GM21381 (cell line): Measurements from ENCODE around the gene NQO2.
A peak's percentile ranks its signal among the peaks of the same experiment; 100 is the strongest.

ENCODE experiments used
- ATAC-seq: cut with Tn5 transposase; IDR thresholded peaks from one replicate; pipeline ENCODE4 v1.9.1; 2021; ENCODE audit warnings: mild to moderate bottlenecking, moderate library complexity; ENCODE audit not compliant: unreplicated experiment

NQO2 gene, protein sequence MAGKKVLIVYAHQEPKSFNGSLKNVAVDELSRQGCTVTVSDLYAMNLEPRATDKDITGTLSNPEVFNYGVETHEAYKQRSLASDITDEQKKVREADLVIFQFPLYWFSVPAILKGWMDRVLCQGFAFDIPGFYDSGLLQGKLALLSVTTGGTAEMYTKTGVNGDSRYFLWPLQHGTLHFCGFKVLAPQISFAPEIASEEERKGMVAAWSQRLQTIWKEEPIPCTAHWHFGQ

DNA sequence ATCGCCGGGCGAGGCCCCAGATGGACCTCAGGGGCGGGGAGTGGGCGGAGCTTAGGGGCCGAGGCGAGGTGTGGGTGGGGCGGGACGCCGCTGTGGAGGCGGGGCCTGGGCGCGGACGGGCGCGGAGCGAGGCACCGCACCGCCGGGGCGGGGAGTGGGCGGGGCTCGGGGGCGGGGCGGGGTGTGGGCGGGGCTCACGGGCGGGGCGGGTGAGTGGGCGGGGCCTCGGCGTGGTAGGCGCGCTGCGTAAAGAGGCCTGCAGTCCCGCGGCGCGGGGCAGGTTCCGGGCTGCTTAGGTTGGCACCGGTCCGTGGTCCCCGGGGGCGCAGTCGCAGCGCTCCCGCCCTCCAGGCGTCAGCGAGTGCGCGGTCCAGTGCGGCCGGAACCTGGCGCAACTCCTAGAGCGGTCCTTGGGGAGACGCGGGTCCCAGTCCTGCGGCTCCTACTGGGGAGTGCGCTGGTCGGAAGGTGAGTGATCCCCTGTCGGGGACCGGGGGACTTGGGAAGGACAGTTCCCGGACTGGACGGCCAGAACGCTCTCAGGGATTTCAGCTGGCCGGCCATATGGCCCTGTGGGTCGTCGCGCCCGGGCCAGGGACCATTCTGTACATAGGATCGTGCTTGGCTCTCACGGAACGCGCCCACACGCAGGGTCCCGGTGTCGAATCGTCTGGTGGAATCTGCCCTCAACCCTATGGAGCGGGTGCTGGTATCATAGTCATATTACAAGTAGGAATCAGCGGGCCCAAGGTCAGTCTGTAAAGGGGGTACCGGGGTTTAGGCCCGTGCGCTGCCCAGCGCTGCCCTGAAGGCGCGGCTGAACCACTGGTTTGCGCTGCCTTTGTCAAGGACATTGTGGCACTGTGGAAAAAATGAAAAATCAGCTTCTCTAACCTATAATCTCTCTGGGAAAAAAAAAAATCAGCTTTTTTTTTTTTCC lies at the start of gene NQO2:
TSS of gene NQO2 (plus strand) at position 277 of the 940 bp plus-strand sequence. CDS start 6,659 bp downstream, outside the sequence.
- peak; percentile 72 for ATAC-seq

DNA sequence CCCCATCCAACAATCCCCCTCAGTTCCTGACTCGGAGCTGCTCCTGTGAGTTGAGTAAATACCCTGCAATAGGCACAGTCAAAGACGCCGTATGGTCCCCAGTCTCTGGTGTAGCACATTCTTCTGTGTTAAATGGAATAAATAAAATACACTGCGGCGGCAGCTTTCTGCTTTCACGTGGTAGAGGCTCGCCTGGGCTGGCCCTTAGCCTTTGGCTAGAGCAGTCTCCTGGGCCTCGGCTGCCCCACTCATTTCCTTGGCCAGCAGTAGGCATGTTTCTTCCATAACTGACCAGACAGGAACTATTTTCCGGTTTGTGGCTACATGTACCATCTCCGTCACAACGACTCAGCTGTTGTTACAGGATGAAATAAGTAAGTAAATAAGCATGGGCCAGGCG lies 49.0 kb upstream of the NQO2 start:
- ATAC-seq: no peak

DNA sequence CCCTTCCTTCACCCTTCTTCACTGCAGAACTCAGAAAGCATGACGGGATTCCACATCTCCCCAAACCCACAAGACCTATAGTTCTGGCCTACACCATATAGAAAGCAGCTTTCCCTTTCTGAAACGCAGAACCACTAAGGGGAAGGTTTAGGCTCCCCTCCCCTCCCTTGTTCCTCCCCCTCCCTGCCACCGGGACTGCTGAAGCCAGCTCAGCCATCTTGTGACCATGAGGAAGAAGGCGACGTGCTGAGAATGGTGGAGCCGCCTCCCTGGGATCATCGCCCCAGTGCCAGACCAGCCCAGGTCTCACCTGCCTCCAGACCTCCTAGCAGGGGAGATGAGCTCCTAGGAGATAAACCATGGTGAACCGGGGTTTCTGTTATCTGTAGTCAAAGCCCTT lies 48.0 kb upstream of the NQO2 start:
- no peak for ATAC-seq

DNA sequence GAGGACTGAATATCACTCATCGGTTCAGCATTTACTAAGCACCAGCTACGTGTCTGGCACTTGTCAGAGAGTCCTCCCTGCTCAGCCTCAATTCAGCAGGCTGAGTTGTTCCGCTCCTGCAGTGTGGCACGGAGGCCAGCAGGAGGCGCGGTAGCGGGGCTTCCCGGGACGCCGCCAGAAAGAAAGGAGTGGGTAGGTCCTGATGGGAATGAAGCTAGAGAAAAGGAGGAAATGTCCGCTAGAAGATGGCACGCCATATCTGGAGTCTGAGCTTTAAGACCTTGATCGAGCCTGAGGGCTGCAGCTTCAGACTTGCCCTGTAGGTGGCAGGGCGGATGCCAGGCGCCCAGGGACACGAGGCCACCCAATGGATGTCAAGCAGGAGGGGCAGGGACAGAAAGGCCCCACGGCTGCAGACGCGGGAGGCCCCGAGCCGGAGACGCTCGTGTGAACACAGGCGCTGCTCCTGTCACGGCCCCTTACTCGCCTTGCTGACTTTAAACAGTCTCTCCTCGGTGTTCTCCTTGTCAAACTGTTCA lies 47.1 kb upstream of the NQO2 start:
- ATAC-seq: peak; percentile 62

DNA sequence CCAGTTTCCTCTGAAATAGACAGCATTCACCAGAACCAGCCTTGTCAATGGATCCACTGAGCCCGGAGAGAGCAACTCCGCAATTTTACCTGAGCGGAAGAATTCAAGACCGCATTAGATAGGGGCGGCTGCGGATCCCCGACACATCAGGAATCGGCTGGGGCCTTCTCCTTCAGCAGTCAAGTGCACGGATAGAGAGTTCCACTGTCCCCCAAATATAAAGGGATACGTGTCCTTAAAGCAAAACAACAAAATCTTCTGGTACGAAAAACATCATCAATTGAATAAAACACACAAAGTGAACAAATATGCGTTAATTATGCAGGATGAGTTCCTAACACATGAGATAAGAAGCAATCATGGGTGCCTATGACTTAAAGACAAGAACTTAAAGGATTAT lies 46.6 kb upstream of the NQO2 start:
- ATAC-seq: no peak

DNA sequence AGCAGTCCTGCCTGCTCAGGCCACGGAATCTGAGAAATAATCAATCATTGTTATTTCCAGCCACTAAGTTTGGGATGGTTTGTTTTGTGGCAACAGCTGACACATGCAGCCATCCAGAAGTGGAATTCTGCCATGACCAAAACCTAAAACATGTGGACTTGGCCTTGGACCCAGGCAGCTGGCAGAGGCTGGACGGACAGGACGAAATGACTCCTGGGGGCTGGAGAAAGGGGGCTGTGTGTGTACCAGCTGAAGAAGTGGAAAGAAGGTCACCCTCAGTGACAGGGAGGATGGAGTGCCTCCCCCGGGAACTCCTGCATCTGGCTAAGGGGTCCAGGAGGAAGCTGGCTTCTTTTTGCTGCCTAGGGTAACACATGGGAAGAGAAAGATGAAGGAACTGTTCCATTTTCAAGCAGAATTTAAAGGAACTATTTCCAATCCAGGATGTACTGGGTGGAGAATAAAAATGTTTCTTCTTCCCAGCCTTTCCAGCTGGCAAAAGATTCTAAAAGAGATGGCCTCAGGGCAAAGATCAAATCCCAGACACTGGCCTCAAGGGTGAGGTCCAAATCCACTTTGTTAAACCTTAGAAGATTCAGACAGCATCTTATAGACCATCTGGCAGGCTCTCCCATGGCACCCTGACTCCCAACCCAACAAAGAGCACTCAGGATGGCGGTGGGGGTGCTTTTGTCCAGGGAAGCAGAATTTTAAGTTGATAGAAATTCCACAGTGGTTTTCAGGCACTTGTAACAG lies 42.6 kb upstream of the NQO2 start:
- ATAC-seq: no peak

DNA sequence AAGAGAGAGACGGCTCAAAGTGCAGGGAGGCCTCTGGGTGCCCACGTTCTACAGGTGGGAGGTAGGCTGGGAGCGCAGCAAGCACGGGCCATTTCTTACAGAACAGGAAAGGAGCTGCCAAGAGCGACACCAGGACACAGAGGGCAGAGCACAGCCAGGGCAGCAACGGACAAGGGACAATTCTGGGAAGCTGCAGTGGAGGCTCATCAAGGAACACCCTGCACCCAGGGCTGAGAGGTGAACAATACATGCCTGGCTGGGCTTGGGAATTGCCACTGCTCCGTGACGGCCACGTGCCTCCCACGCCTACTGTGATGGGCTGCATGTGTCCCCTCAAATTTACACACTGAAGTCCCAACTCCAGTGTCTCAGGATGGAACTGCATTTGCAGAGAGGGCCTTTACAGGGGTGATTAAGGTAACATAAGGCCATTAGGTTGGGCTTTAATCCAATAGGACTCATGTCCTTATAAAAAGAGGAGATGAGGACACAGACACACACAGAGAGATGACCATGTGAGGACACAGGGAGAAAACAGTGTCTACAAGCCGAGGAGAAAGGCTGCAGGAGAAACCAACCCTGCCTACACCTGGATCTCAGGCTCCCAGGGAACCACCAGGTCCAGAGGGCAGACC lies 41.9 kb upstream of the NQO2 start:
- ATAC-seq: no peak

DNA sequence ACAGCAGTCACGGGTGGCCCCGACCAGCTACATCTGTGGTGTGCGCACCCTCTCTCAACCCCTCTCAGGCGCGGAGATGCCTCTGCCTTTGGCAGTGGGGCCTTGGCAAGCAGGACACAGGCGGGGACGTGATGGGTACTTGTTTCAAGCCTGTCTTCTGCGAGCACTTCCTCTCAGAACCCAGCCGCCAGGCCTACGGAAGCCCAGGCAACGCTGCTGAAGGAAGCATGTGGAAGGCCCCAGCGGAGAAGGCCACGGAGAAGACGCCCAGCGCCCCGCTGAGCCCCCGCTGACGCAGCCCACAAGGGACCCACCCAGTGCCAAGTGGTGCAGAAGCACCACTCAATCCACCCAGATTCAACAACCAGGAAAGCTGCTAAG lies 41.4 kb upstream of the NQO2 start:
- ATAC-seq: no peak

DNA sequence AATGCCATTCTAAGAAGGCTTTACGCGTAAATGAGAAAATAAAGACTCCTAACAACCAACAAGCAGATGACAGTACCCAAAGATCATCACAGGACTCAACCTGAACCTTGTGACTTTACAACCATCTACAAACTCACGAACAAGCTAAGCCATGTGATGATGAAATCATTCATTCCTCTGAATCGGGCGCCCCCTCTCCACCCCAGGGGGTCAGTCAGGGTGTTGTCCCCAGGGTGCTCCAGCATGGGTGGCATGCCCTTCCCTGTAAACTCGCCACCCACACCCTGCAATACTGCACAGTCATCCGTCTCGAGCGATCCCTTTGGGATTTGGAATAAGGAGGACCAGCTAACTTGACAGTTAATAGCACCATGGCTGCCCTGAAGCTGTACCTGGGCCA lies 40.9 kb upstream of the NQO2 start:
- ATAC-seq: no peak

DNA sequence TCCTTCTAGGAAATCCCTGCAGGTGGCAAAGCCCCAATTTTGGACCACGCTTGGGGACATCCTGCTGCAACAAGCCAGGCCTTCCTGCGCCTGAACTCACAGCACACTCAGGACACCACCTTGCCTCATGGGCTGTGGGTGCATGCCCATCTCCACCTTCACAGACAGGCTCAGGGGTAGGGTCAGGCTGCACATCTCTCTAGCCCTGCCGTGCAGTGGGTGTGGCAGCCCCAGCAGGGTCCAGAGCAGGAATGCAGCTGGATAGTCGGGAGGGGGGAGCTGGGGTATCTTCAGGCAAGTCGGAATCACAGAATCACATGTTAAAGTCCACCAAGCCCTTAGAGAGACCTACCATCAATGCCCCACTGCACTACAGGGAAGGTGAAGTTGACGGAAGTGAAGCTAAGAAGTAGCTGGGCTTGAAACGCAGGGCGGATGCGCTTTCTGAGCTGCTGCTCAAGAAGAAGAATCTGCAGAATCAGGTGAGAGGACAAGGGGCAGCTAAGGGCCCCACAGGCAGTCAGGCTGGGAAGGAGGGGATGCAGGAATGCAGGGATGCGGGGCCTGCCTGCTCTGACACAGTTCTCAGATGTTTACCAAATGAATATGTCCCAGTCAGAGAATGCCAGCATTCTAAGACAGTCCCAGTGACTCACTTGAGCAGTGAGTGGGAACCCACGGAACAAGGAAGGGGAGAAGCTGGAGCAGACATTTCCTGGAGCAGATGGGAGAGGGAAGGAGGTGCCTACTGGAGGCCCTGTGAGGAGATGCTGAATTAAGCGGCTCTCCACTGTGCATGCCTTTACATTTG lies 39.6 kb upstream of the NQO2 start:
- ATAC-seq: no peak

DNA sequence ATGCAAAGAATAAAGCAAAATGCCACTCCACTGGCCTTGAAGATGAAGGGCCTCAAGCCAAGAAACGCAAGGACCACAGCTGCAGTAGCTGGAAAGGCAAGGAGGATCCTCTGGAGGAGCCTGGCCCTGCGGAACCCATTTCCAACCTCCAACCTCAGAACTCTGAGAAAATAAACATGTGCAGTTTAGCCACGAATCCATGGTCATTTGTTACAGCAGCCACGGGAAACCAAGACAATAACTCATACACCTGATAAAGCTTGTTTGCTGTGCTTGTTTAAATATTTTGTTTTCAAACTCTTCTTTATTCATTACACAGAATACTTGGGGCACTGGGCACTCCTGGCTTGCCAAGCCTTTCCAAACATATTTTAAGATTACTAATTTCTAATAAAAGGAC lies 38.8 kb upstream of the NQO2 start:
- ATAC-seq: no peak

DNA sequence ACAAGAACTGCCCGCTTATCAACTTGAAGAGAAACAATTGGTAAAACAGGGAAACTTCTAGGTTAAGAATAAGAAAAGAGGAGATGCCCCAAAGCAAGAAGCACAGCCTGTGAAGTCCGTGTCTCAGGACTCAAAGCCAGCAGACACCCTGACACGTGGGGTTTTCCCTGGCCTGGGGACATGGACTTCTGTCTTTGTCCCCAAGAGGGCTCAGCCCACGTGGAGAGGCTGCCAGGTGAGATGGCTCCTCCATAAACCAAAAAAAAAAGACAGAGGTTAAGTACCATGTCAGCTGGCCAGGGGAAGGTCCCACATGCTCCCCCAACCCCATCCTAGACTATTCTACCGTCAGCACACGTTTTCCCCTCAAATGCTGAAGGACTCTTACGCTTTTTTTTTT lies 38.2 kb upstream of the NQO2 start:
- no peak for ATAC-seq

DNA sequence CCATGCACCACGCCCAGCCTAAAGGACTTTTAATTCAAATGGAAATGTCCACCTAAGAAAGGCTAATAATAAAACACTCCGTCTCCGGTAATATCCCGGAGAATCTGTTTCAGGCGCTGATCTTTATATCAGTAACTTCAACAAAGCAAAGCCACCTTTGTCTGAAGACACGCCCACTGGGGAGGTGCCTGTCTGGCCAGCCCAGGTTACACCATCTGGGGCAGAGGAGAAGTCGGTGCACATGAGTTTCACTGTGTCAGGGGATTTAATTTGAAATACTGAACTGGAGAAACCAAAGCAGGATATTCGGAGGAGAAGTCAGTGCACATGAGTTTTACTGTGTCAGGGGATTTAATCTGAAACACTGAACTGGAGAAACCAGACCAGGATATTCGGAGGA lies 37.7 kb upstream of the NQO2 start:
- no peak for ATAC-seq

DNA sequence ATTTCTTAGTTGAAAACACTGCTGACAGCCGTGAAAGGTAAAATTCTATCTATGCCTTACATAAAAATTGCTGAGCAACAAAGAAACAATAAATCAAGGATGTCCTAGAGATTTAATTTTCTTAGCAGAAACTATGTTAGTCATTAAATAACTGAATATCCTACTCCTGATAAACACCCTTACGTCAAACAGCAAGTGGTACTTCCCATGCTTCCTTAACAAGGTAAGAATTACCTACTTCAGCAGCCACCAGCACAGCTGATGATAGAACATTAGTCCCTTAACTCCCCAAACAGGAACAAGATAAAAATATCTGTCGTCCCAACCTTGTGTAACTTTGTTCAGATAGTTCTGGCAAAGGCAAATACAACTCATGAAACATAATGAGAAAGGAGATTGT lies 37.1 kb upstream of the NQO2 start:
- ATAC-seq: no peak

DNA sequence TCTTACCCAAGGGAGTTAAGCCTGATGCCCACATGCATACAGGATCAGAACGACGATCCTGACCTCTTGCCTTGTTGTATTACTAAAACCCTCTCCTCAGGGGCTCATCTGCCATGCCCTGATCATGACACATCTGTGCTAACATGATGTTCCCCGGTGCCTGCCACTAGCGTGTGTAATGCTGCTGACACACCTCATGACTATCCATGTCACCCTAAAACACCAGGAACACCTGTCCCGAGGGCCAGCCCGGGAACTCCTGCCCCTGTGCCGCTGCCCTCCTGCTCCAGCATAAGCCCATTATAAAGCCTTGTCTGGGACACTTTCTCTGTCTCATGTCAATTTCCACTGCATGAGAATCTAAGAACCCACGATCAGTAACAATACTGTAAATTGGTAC lies 35.9 kb upstream of the NQO2 start:
- ATAC-seq: no peak

DNA sequence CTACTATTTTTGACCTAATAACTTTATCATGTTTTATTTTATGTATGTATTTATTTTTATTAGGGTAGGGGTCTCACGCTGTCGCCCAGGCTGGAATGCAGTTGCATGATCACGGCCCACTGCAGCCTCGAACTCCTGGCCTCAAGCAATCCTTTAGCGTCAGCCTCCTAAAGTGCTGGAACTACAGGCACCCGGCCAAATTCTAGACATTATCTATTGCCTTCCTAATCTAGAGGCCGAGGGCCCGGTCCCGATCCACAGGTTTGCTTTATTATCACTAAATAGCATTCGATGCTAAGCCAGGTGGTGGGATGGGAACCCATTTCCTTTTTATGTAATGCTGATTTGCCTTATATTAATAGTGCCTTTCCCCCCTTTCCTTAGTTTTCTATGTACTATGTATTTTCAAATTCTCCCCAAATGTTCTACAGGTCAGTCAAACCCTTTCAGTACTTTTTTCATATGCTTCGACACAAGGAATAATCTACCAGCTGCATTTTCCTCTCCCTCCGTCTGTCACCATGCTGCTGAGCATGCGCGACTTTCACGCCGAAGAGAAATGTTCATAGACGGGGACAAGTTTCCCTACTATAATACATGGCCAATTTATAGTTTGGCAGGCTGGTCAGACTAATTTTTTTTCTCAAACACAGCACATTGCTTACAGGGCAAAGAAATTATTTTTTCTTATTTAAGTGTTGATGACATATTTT lies 34.7 kb upstream of the NQO2 start:
- ATAC-seq: no peak

DNA sequence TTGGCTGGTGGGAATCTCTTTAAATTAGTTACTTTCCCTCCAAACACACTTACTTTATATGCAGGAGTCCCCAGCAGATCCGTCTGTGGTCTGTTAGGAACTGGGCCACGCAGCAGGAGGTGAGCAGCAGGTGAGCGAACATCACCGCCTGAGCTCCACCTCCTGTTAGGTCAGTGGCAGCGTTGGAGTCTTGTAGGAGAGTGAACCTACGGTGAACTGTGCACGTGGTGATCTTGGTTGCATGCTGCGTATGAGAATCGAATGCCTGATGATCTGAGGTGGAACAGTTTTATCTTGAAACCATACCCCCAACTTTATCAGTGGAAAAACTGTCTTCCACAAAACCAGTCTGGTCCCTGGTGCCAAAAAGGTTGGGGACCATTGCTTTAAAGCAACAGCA lies 33.3 kb upstream of the NQO2 start:
- no peak for ATAC-seq

DNA sequence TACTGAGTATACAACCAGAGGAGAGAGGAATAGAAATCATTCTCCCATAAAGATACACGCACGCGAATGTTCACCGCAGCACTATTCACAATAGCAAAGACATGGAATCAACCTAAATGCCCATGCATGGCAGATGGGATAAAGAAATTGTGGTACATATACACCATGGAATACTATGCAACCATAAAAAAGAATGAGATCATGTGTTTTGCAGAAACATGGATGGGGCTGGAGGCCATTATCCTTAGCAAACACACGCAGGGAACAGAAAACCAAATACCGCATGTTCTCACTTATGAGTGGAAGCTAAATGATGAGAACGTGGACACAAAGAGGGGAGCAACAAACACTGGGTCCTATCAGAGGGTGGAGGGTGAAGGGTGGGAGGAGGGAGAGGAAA lies 31.8 kb upstream of the NQO2 start:
- ATAC-seq: no peak

DNA sequence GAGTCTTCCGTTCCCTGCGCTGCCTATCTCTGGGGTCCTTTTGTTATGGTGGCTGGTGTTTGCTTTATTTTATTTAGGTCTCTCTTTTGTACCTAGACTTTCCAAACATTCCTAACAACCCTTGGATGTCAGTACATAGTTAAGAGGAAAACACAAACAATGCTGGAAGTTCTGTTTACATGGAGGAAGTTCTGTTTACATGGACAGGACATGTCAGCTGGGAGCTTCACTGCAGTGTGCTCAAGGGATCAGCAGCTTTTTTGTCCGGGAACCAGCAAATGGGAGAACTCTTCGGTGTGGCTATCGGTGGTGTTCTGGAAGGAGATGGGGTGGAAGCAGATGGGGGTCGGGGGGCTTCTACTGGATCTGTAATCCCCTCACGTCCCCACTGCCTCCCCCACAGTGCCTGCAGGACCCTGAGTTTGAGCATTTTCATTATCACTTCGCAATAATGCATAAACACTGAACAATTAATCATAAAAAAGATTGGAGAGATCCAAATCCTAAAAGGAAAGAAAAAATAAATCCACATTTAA lies 31.0 kb upstream of the NQO2 start:
- ATAC-seq: no peak
